Adrenal gland (tissue), 12 donors: Measurements from ENCODE around the gene CADM4. TPM values are rescaled to one million over a fixed set of nuclear protein-coding genes. Genes with fewer than 3 reads are reported as not detected.

Source experiments
- DNase-seq, 7 donors: peaks; one replicate each; pipeline ENCODE4 v3.0.0-alpha.2; 2019 to 2020
- H3K27ac ChIP-seq, 5 donors: fragments of 200-600 bp; sonication (generic) in 4 of 5; 1 replicate in 3 of 5; 2 replicates in 2 of 5; pipeline versions ENCODE4 v1.5.1 to v1.8.0; 2016 to 2020; ENCODE audit warnings: mild to moderate bottlenecking in 1 of 5
- H3K27me3 ChIP-seq: fragments of 200-600 bp; 2 replicates; pipeline ENCODE4 v1.8.0; 2021
- H3K36me3 ChIP-seq, 2 donors: fragments of 200-600 bp; replicated peaks in 1 of 2; 1 replicate in 1 of 2; 2 replicates in 1 of 2; pipeline versions ENCODE4 v1.5.1 to v1.8.0; 2018 to 2022
- H3K4me1 ChIP-seq, 2 donors: fragments of 200-600 bp; replicated peaks in 1 of 2; 1 replicate in 1 of 2; 2 replicates in 1 of 2; pipeline versions ENCODE4 v1.5.1 to v1.8.0; 2018 to 2021
- H3K4me3 ChIP-seq, 4 donors: fragments of 200-600 bp; sonication (generic) in 3 of 4; one replicate each; pipeline ENCODE4 v1.5.1; 2016 to 2018
- H3K9me3 ChIP-seq, 3 donors: fragments of 200-600 bp; sonication (generic) in 1 of 3; replicated peaks in 1 of 3; 1 replicate in 2 of 3; 2 replicates in 1 of 3; pipeline versions ENCODE4 v1.5.1 to v1.8.0; 2016 to 2021
- CTCF ChIP-seq, 6 experiments: fragments of 450-650 bp in 4 of 6; fragments of 200-600 bp in 2 of 6; sonication (generic) in 1 of 6; IDR thresholded peaks; 1 replicate in 5 of 6; 2 replicates in 1 of 6; pipeline versions ENCODE4 v1.5.1 to v1.8.0; 2016 to 2021; ENCODE audit warnings: antibody characterized with exemption in 6 of 6, mild to moderate bottlenecking in 2 of 6, moderate library complexity in 1 of 6
- POLR2A ChIP-seq, 2 donors: fragments of 450-650 bp; IDR thresholded peaks; one replicate each; pipeline ENCODE4 v1.6.1; 2017; ENCODE audit warnings: antibody characterized with exemption in 2 of 2, mild to moderate bottlenecking in 2 of 2, moderate library complexity in 1 of 2
- WGBS, 4 donors: extraction: QIAGEN DNeasy Blood & Tissue Kit in 2 of 4; methylation state at CpG; one replicate each; pipeline versions ENCODE4 v1.1.5 to v1.1.7; 2013 to 2017; 5-methylcytosine and 5-hydroxymethylcytosine counted together
- intact Hi-C, 2 donors: fragments of 100-400 bp; cut with DNase I; formaldehyde crosslinking; loops; one replicate each; pipeline versions ENCODE4 v1.14.1 to v1.15.0; 2022 to 2023
- polyA plus RNA-seq, 3 donors: library from polyadenylated mRNA; stranded (reverse); fragments of 200-250 nt in 2 of 3; fragments of 350-450 nt in 1 of 3; fragmentation: Illumina TruSeq in 1 of 3; extraction: RNeasy Lipid Tissue Mini Kit (QIAGEN cat#74804) in 1 of 3; gene quantifications; one replicate each; pipeline ENCODE4 v1.2.3, GENCODE V29; 2013 to 2014
- total RNA-seq, 9 donors: library from RNA; depleted of rRNA in 4 of 9; stranded (reverse); fragments of >200 nt in 4 of 9; fragments of 120-200 nt in 1 of 9; fragmentation: NEBNext Ultra II Directional in 1 of 9; extraction: Animal tissue kit (Norgen Biotek cat#: 25700) in 1 of 9; gene quantifications; one replicate each; pipeline versions ENCODE4 v1.1.0 to v1.2.4, GENCODE V29; 2013 to 2023
- donor health status: healthy with polysubstance abuse.
- donor health status: Bipolar disorder and iron deficiency.
- donor health status: DM: yes; HTN: yes; CAD: no.
- donor health status: DM: no; HTN: no; CAD: no.
- donor health status: DM: no; HTN: no; CAD: no.
- donor health status: DM: yes; HTN: yes; CAD: no.

CADM4 gene
- total and polyA plus RNA-seq, 12 donors, result 16.6 to 92.7 (median 40.0) TPM

GRCh38 chr19:43596842-43597461 lies 42.7 kb downstream of the CADM4 start:
- WGBS, 4 donors, result 14 to 25% (median 24%) methylated on average over 6 to 7 of the region's 7 CpGs
- peaks cover 0 to 34% of the 10 kb centered on the region in 2 donors for H3K36me3 ChIP-seq

GRCh38 chr19:43595999-43596841 lies 43.4 kb downstream of the CADM4 start, which contains the start of the genes IRGQ and ZNF576:
TSS of gene IRGQ (minus strand) at chr19:43596134. CDS start at chr19:43595338, 796 bp downstream.
TSS of gene ZNF576 (plus strand) at chr19:43596595. CDS start at chr19:43597109, 514 bp downstream.
- intact Hi-C loops, result loop anchor here in 1 of 2 donors (10.0 kb wide), 1 partner anchor 59 kb away; no protein-coding TSS in a partner anchor
- peak; percentile 99 to 100 (median 100) for DNase-seq
- H3K4me3 ChIP-seq, result peak within 1 kb of the TSS; percentile 24 to 65 (median 54)
- H3K27ac ChIP-seq, result peak within 1 kb of the TSS; percentile 92 to 97 (median 95)
- H3K36me3 ChIP-seq, result peaks cover 0 to 42% of the 10 kb centered on the region in 2 donors
- peaks cover 20 to 30% of the 10 kb centered on the region in 2 donors for H3K4me1 ChIP-seq
- no peaks in the 10 kb centered on the region for H3K27me3 ChIP-seq
- TF ChIP-seq CTCF (IDR thresholded peaks at IDR 0.05), result peak in 2 of 6 experiments; percentile 9 to 18
- peak; percentile 93 to 96 for TF ChIP-seq POLR2A (IDR thresholded peaks at IDR 0.05)
- H3K9me3 ChIP-seq, result no peaks in the 10 kb centered on the region
- WGBS, 4 donors, result 0 to 1% (median 0%) methylated on average over 30 to 60 of the region's 60 CpGs

More at GRCh38 chr19:43596842-43597461, 42.7 kb downstream of the CADM4 start:
- DNase-seq, result peak in 1 of 7 donors; percentile 38
- peak overlapping the region; percentile 14 to 57 (median 40) for H3K4me3 ChIP-seq
- no peak for TF ChIP-seq CTCF (IDR thresholded peaks at IDR 0.05)
- TF ChIP-seq POLR2A (IDR thresholded peaks at IDR 0.05), result no peak
- H3K27me3 ChIP-seq, result no peaks in the 10 kb centered on the region
- H3K4me1 ChIP-seq, result peaks cover 20 to 30% of the 10 kb centered on the region in 2 donors
- H3K9me3 ChIP-seq, result no peaks in the 10 kb centered on the region
- H3K27ac ChIP-seq, result peak overlapping the region; percentile 92 to 97 (median 95)
- intact Hi-C loops, result loop anchor here in 1 of 2 donors (10.0 kb wide), 1 partner anchor 58 kb away; no protein-coding TSS in a partner anchor

- H3K4me1 ChIP-seq, result peaks cover 20 to 30% of the 10 kb centered on the region in 2 donors
- H3K27me3 ChIP-seq, result no peaks in the 10 kb centered on the region
- H3K4me3 ChIP-seq, result peak overlapping the region in 3 of 4 donors; percentile 47 to 65 (median 53)
- peak overlapping the region; percentile 78 to 96 (median 91) for H3K27ac ChIP-seq
- H3K36me3 ChIP-seq, result peaks cover 0 to 44% of the 10 kb centered on the region in 2 donors
- no peak for DNase-seq
- TF ChIP-seq CTCF (IDR thresholded peaks at IDR 0.05) (no peak), POLR2A (IDR thresholded peaks at IDR 0.05) (no peak)
- intact Hi-C loops, result loop anchor here in 1 of 2 donors (10.0 kb wide), 1 partner anchor 59 kb away; no protein-coding TSS in a partner anchor
- whole genome bisulfite sequencing, 4 donors, result 1 to 3% (median 1%) methylated on average over 11 to 18 of the region's 18 CpGs
- no peaks in the 10 kb centered on the region for H3K9me3 ChIP-seq
Measured at GRCh38 chr19:43595605-43595998, 44.0 kb downstream of the CADM4 start.
